ENCODE data around the gene STAT1. TPM values are rescaled to one million over a fixed set of nuclear protein-coding genes. Genes with fewer than 3 reads are reported as not detected.

The STAT1 gene
- total RNA-seq, 6 donors from 2014 or later = 69.3 to 120 (median 83.1) TPM

- H3K27ac ChIP-seq = no peak overlapping the region
- 87 to 93% methylated on average over 6 of the region's 6 CpGs for WGBS, 2 donors
- ATAC-seq (ENCODE audit: low FRiP score in 2 of 2) (no peak), DNase-seq (no peak)
- no peak overlapping the region for H3K4me3 ChIP-seq
- H3K4me1 ChIP-seq = no peaks in the 10 kb centered on the region
- peaks cover 63 to 100% (median 91%) of the 10 kb centered on the region in 4 donors for H3K36me3 ChIP-seq
- H3K27me3 ChIP-seq = no peaks in the 10 kb centered on the region
- no peaks in the 10 kb centered on the region for H3K9me3 ChIP-seq
- TF ChIP-seq POLR2AphosphoS5 (IDR thresholded peaks at IDR 0.05) (no peak), POLR2A (IDR thresholded peaks at IDR 0.05) (no peak), CTCF (IDR thresholded peaks at IDR 0.05) (no peak), EP300 (IDR thresholded peaks at IDR 0.05) (no peak)
These were observed 23.8 kb downstream of the STAT1 start for GRCh38 chr2:190990132-190990531.

GRCh38 chr2:190988910-190989309, 25.1 kb downstream of the STAT1 start:
- no peaks in the 10 kb centered on the region for H3K4me1 ChIP-seq
- ATAC-seq (ENCODE audit: low FRiP score in 2 of 2) (no peak), DNase-seq (no peak)
- no peaks in the 10 kb centered on the region for H3K9me3 ChIP-seq
- no peak for TF ChIP-seq CTCF (IDR thresholded peaks at IDR 0.05)
- no peak for TF ChIP-seq POLR2A (IDR thresholded peaks at IDR 0.05)
- TF ChIP-seq EP300 (IDR thresholded peaks at IDR 0.05) = no peak
- no peak for TF ChIP-seq POLR2AphosphoS5 (IDR thresholded peaks at IDR 0.05)
- no peaks in the 10 kb centered on the region for H3K27me3 ChIP-seq
- 94 to 100% methylated on average over 2 to 3 of the region's 3 CpGs for WGBS, 2 donors
- H3K27ac ChIP-seq = no peak overlapping the region
- no peak overlapping the region for H3K4me3 ChIP-seq
- peaks cover 67 to 100% (median 92%) of the 10 kb centered on the region in 4 donors for H3K36me3 ChIP-seq

GRCh38 chr2:190987938-190988337, 26.0 kb downstream of the STAT1 start:
- Histone ChIP-seq H3K4me3 (no peak overlapping the region), H3K27me3 (no peaks in the 10 kb centered on the region), H3K4me1 (no peaks in the 10 kb centered on the region), H3K36me3 (peaks cover 70 to 100% (median 90%) of the 10 kb centered on the region in 4 donors), H3K9me3 (no peaks in the 10 kb centered on the region), H3K27ac (no peak overlapping the region)
- 91 to 93% methylated on average over 5 of the region's 5 CpGs for WGBS, 2 donors
- DNase-seq (no peak), ATAC-seq (ENCODE audit: low FRiP score in 2 of 2) (no peak)
- no peak for TF ChIP-seq CTCF (IDR thresholded peaks at IDR 0.05)
- TF ChIP-seq EP300 (IDR thresholded peaks at IDR 0.05) = no peak
- no peak for TF ChIP-seq POLR2AphosphoS5 (IDR thresholded peaks at IDR 0.05)
- no peak for TF ChIP-seq POLR2A (IDR thresholded peaks at IDR 0.05)

- H3K9me3 ChIP-seq = no peaks in the 10 kb centered on the region
- no peaks in the 10 kb centered on the region for H3K4me1 ChIP-seq
- H3K27ac ChIP-seq = no peak overlapping the region
- ATAC-seq (ENCODE audit: low FRiP score in 2 of 2) = no peak
- H3K27me3 ChIP-seq = no peaks in the 10 kb centered on the region
- H3K4me3 ChIP-seq = no peak overlapping the region
- no peak for TF ChIP-seq POLR2A (IDR thresholded peaks at IDR 0.05)
- no peak for TF ChIP-seq CTCF (IDR thresholded peaks at IDR 0.05)
- TF ChIP-seq POLR2AphosphoS5 (IDR thresholded peaks at IDR 0.05) = no peak
- TF ChIP-seq EP300 (IDR thresholded peaks at IDR 0.05) = no peak
- peaks cover 78 to 100% (median 91%) of the 10 kb centered on the region in 4 donors for H3K36me3 ChIP-seq
- DNase-seq = no peak
- WGBS, 2 donors = 100% methylated on average over 1 of the region's 1 CpG
These were observed 26.9 kb downstream of the STAT1 start for GRCh38 chr2:190987116-190987515.

GRCh38 chr2:190986221-190986953, 27.6 kb downstream of the STAT1 start:
- Histone ChIP-seq H3K4me1 (no peaks in the 10 kb centered on the region), H3K36me3 (peaks cover 82 to 100% (median 94%) of the 10 kb centered on the region in 4 donors), H3K9me3 (no peaks in the 10 kb centered on the region), H3K27ac (no peak overlapping the region), H3K27me3 (no peaks in the 10 kb centered on the region), H3K4me3 (no peak overlapping the region)
- DNase-seq (no peak), ATAC-seq (ENCODE audit: low FRiP score in 2 of 2) (no peak)
- TF ChIP-seq POLR2AphosphoS5 (IDR thresholded peaks at IDR 0.05) (no peak), POLR2A (IDR thresholded peaks at IDR 0.05) (no peak), CTCF (IDR thresholded peaks at IDR 0.05) (no peak), EP300 (IDR thresholded peaks at IDR 0.05) (no peak)
- WGBS, 2 donors = 72 to 77% methylated on average over 12 to 13 of the region's 13 CpGs
